ENCODE measurements around the gene KIF5C.

The KIF5C gene

GRCh38 chr2:148998831-148999200 lies 123.8 kb downstream of the KIF5C start:
- TF ChIP-seq, protein P1, sequence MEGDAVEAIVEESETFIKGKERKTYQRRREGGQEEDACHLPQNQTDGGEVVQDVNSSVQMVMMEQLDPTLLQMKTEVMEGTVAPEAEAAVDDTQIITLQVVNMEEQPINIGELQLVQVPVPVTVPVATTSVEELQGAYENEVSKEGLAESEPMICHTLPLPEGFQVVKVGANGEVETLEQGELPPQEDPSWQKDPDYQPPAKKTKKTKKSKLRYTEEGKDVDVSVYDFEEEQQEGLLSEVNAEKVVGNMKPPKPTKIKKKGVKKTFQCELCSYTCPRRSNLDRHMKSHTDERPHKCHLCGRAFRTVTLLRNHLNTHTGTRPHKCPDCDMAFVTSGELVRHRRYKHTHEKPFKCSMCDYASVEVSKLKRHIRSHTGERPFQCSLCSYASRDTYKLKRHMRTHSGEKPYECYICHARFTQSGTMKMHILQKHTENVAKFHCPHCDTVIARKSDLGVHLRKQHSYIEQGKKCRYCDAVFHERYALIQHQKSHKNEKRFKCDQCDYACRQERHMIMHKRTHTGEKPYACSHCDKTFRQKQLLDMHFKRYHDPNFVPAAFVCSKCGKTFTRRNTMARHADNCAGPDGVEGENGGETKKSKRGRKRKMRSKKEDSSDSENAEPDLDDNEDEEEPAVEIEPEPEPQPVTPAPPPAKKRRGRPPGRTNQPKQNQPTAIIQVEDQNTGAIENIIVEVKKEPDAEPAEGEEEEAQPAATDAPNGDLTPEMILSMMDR (conservative IDR thresholded peaks at IDR 0.05; ENCODE audit: low read depth, low read length), result no peak
- no peak for DNase-seq (ENCODE audit: low read depth)

DNA sequence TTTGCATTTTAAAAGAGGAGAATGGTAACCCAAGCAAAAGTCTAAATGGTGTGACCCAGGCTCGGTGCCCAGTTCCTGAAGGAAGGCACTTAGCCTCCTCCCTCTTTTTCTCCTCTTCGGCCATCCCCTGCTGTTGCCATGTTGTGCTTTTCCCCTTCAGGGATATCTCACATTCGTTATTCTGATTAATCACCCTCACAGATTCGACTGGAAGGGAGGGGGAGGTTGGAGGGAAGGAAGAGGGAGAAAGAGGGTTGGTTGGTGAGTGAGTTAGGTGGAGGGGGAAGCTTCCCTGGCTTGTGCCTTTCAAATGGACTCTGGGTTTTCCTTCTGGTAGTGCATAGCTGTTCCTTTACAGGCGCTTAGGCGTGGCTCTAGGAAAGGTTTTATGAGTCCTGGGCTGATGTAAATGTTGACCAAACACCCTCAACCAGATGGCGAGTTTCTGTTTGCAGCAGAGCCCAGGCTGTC lies 124.5 kb downstream of the KIF5C start:
- no peak overlapping the region for H3K4me3 ChIP-seq (ENCODE audit: low read depth, low read length)
- TF ChIP-seq, protein P1 (conservative IDR thresholded peaks at IDR 0.05; ENCODE audit: low read depth, low read length), result no peak
- no peak for DNase-seq (ENCODE audit: low read depth)

More at GRCh38 chr2:148998831-148999200, 123.8 kb downstream of the KIF5C start:
- no peak overlapping the region for H3K4me3 ChIP-seq (ENCODE audit: low read depth, low read length)

DNA sequence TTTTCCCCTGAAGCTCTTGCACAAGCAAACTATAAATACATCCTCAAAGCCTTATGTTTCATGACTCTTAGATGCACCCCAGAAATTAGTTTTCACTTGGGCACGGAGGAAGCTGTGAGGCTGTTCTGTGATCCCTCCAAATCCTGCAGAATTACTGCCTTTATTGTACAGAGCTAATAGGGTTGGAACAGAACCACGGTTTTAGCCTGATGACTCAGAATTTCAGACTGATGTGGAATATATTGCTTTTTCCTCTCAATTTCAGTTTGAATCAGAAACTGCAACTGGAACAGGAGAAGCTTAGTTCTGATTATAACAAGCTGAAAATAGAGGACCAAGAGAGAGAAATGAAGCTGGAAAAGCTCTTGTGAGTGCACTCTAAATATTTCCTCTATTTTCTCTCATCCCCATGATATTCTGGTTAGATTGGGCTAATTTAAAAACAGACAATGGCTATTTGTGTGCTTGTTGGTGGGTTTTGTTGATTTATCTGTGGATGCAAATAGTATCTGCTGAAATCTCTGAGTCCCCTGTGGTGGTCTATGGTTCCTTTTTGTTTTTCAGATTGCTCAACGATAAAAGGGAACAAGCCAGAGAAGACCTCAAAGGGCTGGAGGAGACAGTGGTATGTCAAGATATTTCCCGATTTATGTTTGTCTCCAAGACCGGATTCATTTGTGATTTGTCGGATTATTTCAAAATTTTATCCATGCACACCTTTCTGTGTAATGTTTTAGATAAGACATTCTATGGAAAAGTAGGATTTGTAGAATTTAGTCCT lies 125.3 kb downstream of the KIF5C start:
- TF ChIP-seq, protein P1 (conservative IDR thresholded peaks at IDR 0.05; ENCODE audit: low read depth, low read length), result no peak
- H3K4me3 ChIP-seq (ENCODE audit: low read depth, low read length), result no peak overlapping the region
- DNase-seq (ENCODE audit: low read depth), result no peak

GRCh38 chr2:149001496-149001895 lies 126.5 kb downstream of the KIF5C start:
- no peak for DNase-seq (ENCODE audit: low read depth)
- H3K4me3 ChIP-seq (ENCODE audit: low read depth, low read length), result no peak overlapping the region
- TF ChIP-seq, protein P1 (conservative IDR thresholded peaks at IDR 0.05; ENCODE audit: low read depth, low read length), result no peak

DNA sequence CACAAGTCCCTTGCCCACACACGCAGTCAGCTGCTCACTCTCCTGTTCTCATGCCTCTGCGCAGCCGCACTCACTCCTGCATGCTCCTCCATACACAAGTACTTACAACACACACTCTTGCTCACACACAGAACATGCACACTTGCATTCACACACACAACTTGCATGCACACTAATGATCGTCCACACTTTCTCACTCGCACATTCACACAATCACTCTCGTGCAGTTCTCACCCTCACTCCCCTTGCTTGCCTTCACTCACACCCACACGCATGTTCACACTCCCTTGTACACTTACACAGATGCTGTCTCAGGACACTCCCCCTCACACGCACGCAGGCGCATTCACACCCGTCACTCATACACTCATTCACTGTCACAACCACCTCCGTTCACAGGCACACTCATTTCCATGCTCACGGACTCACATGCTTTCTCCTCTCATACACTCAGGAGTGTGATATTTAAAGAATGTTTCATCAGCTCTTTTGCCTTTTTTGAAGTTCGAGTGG lies 127.4 kb downstream of the KIF5C start:
- TF ChIP-seq, protein P1 (conservative IDR thresholded peaks at IDR 0.05; ENCODE audit: low read depth, low read length), result no peak
- DNase-seq (ENCODE audit: low read depth), result no peak
- H3K4me3 ChIP-seq (ENCODE audit: low read depth, low read length), result no peak overlapping the region

GRCh38 chr2:149002891-149003740 lies 128.1 kb downstream of the KIF5C start:
- TF ChIP-seq, protein P1 (conservative IDR thresholded peaks at IDR 0.05; ENCODE audit: low read depth, low read length), result no peak
- no peak for DNase-seq (ENCODE audit: low read depth)
- H3K4me3 ChIP-seq (ENCODE audit: low read depth, low read length), result no peak overlapping the region

Measured in choroid plexus epithelial cell (primary cell).